Amniotic stem cell (primary cell): ENCODE measurements around the gene CDH4.

Source experiments
- DNase-seq: peaks from one replicate; lab custom pipeline; 2025; lab: John Stamatoyannopoulos, UW

CDH4 gene

GRCh38 chr20:61788343-61788742 lies 536.3 kb downstream of the CDH4 start:
- no peak for DNase-seq

- DNase-seq, result no peak
Observed at GRCh38 chr20:61789329-61789728, 537.3 kb downstream of the CDH4 start.

- no peak for DNase-seq
Observed at GRCh38 chr20:61790116-61790827, 538.2 kb downstream of the CDH4 start.

- DNase-seq, result no peak
Observed at GRCh38 chr20:61791995-61792394, 539.9 kb downstream of the CDH4 start.

- DNase-seq, result no peak
Observed at GRCh38 chr20:61795669-61796630, 543.9 kb downstream of the CDH4 start.

- DNase-seq, result no peak
Observed at GRCh38 chr20:61796738-61797137, 544.7 kb downstream of the CDH4 start.

GRCh38 chr20:61797200-61797599 lies 545.1 kb downstream of the CDH4 start:
- DNase-seq, result no peak

- DNase-seq, result no peak
Observed at GRCh38 chr20:61797971-61798411, 545.9 kb downstream of the CDH4 start.

- no peak for DNase-seq
Observed at GRCh38 chr20:61798632-61799031, 546.6 kb downstream of the CDH4 start.

GRCh38 chr20:61799394-61799923 lies 547.4 kb downstream of the CDH4 start:
- no peak for DNase-seq

- DNase-seq, result no peak
Observed at GRCh38 chr20:61799928-61800327, 547.9 kb downstream of the CDH4 start.

- no peak for DNase-seq
Observed at GRCh38 chr20:61800359-61801064, 548.5 kb downstream of the CDH4 start.

- no peak for DNase-seq
Observed at GRCh38 chr20:61801065-61801360, 549.0 kb downstream of the CDH4 start.

- no peak for DNase-seq
Observed at GRCh38 chr20:61801428-61801827, 549.4 kb downstream of the CDH4 start.

GRCh38 chr20:61801857-61802442 lies 549.9 kb downstream of the CDH4 start:
- no peak for DNase-seq

GRCh38 chr20:61802721-61803311 lies 550.8 kb downstream of the CDH4 start:
- DNase-seq, result no peak

GRCh38 chr20:61803416-61803914 lies 551.4 kb downstream of the CDH4 start:
- no peak for DNase-seq

- DNase-seq, result no peak
Observed at GRCh38 chr20:61803915-61804751, 552.1 kb downstream of the CDH4 start.

- no peak for DNase-seq
Observed at GRCh38 chr20:61804752-61805295, 552.8 kb downstream of the CDH4 start.

- no peak for DNase-seq
Observed at GRCh38 chr20:61805365-61805764, 553.3 kb downstream of the CDH4 start.
